ENCODE measurements around the gene ERFE.
"Not testable (repeated sequence)": the region's sequence is repeated elsewhere in the genome, so short reads cannot be mapped to it uniquely, and the experiment has no call there.

ERFE gene

DNA sequence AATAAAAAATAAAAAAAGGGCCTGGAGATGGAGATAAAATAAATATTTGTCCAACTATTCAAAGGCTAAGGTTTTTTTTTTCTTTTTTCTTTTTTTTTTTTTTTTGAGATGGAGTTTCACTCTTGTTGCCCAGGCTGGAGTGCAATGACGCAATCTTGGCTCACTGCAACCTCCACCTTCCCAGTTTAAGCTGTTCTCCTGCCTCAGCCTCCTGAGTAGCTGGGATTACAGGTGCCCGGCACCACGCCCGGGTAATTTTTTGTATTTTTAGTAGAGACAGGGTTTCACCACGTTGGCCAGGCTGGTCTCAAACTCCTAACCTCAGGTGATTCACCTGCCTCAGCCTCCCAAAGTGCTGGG lies 12.3 kb downstream of the ERFE start:
- FAIRE-seq = not testable (repeated sequence)

DNA sequence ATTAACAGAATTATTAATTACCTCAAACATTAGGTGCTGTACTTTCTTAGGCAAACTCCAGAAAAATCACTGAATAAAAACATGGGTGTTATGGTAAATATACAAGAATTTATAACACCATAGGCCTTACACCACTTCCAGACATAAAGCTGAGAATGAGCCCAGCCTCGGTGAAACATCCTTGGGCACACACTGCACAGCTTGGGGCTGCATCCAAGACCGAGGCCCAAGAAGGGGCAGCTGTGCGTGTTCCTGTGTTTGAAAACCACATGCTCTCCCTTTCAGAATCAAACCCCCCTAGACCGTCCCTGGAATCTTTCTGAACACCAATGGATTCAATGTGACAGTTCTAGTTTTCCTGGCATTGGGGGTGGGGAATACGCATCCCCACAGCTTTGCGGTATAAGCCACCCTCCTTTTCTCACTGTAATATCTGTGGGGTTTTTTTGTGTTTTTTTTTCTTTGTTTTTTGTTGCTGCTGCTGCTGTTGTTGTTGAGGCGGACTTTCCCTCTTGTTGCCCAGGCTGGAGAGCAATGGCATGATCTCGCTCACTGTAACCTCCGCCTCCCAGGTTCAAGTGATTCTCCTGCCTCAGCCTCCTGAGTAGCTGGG lies 12.9 kb downstream of the ERFE start:
- FAIRE-seq = no peak

DNA sequence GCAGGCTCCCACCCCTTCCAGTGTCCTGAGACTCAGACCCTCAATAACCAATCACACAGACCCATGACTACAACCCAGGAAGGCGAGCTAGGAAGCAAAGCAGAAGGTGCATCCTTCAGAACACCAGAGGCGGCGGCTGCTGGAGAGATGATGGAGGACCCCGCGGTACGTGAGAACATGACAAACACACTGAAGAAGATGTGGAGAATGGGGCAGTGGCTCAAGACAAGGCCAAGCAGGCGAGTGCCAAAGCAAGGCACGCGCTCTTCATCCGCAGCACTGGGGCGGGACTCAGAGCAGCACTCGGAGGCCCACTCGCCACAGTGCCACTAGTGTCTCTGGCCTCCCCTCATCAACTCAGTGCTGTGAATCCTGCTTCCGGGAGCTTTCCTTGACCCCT lies 13.7 kb downstream of the ERFE start:
- no peak for FAIRE-seq

DNA sequence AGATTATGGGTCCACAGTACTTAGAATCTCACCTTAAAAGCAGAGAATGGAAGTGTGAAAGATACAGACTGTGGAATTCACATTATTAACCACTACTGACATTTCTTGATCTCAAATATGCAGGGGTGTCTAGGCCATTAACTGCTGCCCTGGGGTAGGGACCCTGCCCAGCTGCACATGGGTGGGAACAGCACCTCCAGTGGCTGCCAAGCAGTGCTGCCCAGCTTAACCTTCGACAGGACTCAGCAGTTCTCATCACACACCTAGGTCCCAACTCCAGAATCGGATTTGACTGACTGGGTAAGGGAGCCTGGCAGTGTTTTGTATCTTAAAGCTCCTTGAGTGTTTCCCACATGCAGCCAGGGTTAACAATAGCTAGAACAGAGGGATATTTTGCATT lies 14.9 kb downstream of the ERFE start:
- no peak for FAIRE-seq

DNA sequence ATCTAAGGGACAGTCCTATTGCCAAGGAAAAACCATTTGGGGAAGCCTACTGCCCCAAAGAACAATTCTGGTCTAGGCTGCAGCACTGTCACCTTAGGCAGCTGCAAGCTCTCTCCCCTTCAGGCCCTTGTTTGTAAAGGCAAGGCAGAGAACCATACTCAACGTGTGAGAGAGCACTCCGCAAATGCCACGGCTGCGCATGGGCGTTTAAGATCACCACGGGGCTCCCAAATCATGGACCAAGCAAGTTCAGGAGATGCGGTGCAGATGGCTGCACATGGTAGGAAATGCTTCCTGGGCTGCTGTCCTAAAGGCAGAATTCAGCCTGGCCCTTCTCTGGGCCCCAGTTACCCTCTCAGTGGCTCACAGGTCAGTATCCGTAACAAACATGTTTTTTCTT lies 15.5 kb downstream of the ERFE start:
- no peak for FAIRE-seq

DNA sequence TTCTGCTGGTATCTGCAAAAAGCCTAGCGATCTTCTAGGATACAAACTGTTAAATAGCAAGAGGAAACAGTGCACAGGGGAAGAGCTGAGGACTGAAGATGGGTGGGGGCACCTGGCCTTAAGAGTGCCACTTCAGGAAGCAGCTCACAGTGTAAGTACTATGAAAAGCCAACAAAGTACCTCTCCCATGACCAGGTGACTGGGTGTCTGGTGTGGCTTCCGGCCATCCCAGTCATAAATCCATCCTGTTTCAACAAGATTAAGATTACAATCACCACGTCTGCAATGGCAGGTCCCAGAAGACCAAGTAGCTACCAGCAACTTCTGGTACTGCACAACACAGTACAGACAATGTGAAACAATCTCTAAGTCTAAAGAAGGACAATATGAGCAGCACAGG lies 15.9 kb downstream of the ERFE start:
- no peak for FAIRE-seq

DNA sequence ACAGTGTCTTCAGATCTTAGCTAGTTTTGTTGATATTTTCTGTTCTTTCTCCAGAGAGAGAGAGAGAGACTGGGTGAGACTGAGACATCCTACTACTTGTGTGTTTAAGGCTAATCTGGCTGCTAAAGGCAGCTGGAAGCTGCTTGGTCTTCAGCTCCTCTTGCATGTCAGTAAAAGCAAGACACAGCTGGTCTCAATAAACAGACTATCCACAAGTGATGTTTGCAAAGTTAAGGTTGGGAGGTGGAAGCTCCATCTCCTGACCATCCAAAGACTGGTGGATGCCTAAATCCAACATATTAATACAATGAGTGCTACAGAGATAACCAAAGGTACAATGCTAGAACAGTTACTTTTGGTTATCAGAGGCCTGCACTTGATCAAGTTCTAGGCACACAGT lies 17.8 kb downstream of the ERFE start:
- no peak for FAIRE-seq

DNA sequence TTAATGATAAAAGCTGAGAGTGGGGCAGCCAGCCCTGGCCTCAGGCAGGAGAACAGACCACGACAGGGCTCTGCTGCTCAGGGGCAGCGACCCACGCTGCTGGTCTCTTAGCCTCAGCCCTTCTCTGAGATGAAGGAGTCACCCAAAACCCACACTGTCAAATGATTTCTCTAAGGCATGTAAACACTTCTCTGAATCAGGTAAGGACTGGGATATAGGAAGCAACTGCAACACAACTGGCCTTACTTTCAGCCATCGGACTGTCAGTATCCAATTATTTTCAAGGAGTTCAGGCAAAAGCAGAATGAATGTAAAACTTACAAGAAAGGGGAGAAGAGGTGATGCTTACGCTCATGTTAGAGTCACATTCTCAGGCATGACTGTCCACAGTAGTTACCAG lies 21.8 kb downstream of the ERFE start:
- no peak for FAIRE-seq

DNA sequence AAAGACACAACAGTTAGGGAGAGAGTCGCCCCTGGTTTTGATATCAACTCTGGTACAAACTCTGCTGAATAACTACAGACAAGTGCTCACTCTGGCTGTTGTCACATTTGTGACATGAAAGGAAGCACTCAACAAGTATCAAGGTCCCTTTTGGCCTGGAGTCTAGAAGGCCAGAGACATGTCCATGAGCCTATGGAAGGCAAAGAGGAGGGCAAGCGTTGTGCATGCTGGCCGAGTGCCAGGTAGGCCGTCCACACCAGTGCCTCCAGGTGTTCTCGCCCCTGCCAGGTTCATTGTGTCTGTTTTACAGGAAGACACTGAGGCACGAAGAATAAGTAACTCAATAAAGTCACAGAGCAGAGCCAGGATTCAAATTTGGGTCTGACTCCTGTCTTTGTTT lies 23.6 kb downstream of the ERFE start:
- no peak for FAIRE-seq

DNA sequence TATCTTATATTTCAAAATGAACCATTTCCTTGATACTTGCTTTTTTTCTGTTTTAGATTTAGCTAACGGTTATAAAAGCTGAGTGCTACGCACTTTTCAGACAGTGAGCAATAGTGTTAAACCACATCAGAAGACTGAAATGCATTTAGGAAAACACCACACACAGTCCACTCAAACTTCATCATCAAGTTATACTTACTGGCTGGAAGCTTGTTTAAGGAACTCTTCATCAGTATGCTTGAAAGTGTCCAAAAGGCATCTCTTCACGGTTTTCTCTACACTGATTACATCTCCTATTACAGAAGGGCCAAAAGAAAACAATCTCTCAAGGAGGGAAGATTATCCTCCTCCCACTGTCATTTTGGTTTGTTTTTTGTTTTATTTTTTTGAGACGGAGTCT lies 25.1 kb downstream of the ERFE start:
- no peak for FAIRE-seq

DNA sequence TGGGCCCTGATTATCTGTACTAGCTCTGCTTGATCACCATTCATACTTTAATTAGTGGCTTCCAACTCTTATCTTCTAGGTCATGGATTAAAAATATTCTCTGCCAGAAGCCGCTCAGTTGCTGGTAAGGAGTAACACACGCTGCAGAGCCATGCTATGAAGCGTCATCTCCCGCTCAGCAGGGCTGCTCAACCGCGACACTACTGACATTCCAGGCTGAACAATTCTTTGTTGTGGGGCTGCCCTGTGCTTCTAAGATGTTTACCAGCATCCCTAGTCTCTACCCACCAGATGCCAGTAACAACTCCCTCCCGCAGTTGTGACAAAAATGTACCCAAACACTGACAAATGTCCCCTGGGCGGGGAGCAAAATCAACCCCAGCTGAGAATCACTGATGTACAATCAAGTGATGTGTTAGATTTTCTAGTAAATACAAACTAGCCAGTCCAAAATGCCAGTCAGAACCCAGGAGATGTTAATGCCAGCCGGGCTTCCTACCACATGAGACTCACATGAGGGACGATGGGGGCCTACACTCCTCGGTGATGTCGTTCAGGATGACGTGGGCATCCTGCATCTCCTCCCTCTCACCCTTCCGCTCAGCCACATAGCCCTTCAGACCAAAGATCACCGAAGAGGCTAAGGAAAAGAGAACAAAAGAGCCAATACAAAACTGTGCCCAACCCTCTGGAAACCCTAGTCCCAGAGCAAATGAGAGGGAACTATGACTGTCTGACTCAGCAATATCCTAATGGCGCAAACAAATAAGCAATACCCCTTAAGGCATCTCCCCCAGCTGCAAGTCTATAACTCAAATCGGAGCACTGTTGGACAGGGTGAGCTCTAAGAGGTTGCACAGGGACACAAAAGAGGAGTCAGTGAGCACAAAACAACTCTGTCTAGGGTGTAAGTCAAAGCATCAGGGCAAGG lies 29.1 kb downstream of the ERFE start:
- FAIRE-seq = no peak

DNA sequence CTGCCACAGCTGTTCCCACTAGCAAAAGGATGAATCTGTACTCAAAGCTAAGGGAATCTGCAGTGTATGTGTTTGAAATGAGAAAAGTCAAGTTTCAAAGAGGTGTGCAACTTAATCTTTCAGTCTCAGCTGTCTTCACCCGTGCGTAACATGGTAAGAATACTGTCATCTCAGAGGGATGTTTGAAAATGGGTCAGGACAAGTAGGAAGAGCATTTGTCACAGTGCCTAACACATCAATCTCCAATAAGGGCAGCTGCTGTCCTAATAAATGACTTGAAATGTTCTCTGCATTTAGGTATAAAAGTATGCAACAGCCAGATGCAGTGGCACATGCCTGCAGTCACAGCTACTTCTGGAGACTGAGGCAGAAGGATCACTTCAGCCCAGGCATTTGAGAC lies 31.7 kb downstream of the ERFE start:
- no peak for FAIRE-seq

DNA sequence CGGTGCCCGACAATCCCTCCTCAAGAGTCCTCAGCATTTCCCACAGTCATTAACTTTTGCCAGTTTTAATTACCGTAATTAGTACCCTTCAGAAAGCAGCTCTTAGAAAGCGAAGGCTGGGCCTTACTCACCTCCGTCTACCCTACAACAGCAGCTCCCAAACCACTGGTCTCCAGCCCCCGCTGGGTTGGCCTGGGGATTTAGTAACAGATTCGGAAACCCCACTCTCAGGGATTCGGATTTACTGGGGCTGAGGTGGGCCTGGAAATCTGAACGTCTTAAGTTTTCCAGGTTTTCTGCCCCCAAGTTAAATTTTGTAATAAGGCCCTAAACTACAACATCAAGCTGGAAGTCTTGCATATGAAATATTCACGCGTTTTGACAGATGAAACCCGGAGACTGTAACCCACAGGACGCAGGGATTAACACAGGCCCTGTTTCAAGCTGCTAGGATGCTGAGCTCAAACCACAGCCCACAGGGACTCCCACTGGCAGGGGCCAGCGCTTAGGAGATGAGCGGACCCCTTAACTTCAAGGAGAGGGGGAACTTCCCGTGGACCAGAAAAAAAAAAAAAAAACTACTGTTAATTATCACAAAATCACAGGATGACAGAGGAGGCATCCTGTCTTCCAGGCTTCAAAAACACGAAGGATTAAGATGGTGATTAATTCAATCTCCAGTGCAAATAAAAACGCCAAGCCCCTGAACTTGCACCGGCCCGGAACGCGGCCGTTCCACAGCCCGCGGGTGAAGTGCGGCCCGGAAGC lies 43.7 kb downstream of the ERFE start:
- no peak for FAIRE-seq

DNA sequence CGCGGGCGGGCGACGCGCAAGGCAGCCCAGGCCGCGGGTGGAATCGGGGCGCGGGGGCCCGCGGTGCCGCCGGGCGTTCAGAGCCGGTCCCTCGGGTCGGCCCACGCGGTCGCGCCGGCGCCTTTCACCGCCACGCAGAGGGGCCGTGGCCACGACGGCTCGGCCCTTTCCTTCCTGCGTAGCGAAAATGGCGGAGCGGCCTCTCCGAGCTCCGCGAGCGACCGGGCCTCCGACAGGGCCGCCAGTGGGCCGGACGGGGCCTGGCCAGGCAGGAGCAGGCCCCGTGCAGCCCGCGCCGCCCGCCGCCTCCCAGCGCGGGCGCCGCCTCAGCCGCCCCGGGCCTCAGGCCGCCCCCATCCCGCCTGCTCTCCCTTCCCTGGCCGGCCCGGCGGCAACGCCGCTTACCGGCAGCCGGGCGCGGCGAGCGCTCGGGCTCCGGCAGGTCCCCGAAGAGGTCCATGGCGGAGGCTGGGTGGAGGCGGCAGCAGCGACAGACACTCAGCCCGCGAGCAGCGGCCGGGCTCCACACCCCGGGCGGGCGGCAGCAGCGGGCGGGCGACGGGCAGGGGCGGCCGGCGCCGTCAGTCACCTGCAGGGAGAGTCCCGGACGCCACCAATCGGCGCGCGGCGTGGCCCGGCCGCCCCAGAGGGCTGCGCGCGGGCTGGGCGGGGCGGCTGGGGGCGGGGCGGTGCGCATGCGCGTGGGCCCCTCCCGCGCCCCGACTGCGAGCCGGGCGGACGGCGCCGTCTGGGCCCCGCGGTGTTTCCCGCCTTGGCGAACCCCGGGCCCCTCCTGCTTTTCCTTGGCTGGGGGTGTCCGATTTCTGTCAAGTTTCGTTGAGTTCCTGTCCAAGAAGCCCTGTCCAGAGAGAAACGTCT lies 44.6 kb downstream of the ERFE start, which contains the start of gene ILKAP:
Gene ILKAP (minus strand): TSS at position 602 of the 879 bp plus-strand sequence. CDS start 142 bp downstream, at position 460.
- no peak for FAIRE-seq

DNA sequence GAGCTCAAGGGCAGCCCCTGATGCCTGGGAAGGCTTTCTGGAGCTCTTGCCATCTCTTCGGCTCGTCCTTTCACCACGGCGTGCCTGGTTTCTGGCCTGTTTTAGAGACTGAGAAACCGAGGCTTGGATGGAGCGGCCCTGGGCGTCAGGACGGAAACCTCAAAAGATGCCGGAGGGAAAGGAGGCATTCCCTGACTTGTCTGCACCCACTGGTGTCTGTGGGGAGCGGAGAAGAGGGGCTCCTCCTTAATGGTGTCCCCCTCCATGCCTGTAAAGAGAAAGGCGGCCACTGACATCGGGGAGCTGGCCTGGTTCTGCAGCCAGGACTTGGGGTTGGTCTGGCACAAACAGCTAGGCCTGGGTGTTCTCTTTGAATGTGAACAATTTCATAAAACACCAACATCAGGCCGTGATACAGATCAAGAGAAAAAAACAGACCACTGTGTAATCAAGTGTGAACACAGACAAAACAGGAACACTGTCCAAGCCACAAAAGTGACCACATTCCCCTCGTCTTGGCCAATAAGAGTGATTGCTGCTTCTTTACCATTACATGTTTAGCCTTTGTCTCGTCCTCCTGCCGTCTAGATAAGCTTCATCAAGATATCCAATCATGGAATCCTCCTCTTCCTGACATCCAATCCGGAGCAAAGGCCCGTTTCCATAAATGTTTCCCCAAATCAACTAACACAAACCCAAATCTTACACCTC lies 45.4 kb downstream of the ERFE start:
- FAIRE-seq = no peak

DNA sequence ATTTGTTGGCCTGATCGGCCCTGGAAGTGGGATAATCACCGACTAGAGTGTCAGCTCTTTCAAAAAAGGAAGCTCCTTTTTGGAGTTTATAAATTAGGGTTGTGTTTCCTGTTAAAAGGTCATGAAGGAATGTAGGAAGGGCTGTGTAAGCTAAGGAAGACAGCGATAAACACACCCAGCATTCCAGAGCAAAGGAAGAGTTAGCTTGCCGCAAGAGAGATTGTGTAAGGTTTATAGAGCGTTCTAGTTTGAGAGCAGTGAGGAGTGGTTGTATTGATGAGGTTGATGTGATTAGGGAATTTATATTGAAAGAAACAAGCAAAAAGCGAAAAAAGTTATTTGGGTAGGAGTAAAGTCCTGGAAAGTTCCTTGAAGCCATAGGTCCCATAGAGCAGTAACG lies 48.2 kb downstream of the ERFE start:
- no peak for FAIRE-seq

DNA sequence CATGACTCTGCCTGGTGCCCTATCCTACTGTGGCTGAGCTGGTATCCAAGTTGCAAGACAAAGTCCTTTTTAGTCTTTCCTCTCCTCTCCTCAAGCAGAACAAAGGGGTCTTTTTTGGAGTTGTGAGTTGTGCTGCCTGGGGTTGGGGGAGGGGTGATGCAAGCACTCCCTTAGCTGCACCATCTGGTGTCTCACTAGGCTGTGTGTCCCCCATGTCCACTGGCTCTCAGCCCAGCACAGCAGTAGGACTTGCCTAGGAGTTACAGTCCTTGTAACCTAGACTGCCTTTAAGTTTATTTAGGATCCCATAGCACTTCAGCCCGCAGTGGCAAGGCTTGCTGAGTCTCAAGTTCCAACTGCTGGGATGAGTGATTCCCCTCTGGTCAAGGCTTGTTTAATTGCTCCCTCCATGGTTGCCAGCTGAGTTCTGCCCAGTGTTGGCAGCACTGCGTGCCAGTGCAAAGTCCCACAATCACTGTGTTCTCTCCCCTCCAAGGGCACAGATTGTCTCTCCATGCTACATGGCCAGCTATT lies 57.9 kb downstream of the ERFE start:
- no peak for FAIRE-seq

Data from G401.6 (cell line).